ENCODE data around the gene B3GNT3. TPM values are rescaled to one million over a fixed set of nuclear protein-coding genes. Genes with fewer than 3 reads are reported as not detected.
A peak's percentile ranks its signal among the peaks of the same experiment; 100 is the strongest.

Gene B3GNT3
- total and polyA plus RNA-seq, 2 of the 13 experiments (the other 11 are each of a cell fraction or from before 2014, with no cell fraction given), result 0.86 to 4.0 TPM

DNA sequence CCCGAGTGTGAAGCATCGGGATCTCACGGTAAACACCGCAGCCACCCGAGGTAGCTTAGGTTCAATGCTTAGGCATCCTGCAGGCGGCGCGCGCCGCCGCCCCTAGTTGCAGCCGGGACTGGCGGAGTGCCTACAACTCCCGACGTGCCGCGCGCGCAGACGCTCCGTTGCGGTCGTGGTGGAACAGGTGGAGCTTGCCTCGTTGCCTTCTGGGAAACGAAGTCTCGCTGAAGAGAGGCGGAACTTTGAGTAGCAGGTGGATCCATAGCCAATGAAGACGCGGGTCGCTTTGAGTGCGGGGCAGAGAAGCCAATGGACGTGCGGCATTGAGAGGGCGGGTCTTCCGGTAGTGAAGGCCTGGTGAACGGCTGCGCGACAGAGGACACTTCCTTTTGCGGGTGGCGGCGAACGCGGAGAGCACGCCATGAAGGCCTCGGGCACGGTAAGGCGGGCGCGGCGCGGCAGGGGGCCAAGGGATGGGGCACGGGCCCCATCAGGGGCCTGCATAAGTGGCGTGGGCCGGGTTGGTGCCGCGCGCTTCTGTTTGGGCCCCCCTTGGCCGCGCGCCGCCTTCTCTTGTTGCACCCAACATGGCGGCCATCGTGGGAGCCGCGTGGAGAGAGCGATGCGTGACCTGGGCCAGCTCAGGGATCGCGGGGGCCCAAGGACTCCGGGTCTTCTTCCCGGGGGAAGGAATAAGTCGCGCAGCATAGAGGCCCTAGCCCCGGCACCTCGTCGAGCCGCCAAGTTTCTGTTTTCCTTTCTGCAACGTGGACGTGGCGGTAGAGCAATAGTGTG lies 64.8 kb downstream of the B3GNT3 start, which contains the start of gene RPL18A (continued):
- TF ChIP-seq, protein P1, sequence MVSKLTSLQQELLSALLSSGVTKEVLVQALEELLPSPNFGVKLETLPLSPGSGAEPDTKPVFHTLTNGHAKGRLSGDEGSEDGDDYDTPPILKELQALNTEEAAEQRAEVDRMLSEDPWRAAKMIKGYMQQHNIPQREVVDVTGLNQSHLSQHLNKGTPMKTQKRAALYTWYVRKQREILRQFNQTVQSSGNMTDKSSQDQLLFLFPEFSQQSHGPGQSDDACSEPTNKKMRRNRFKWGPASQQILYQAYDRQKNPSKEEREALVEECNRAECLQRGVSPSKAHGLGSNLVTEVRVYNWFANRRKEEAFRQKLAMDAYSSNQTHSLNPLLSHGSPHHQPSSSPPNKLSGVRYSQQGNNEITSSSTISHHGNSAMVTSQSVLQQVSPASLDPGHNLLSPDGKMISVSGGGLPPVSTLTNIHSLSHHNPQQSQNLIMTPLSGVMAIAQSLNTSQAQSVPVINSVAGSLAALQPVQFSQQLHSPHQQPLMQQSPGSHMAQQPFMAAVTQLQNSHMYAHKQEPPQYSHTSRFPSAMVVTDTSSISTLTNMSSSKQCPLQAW (CRISPR knock-in tag; IDR thresholded peaks at IDR 0.05), result peak; percentile 56
- TF ChIP-seq TBL1XR1 (IDR thresholded peaks at IDR 0.05; ENCODE audit: borderline replicate concordance, low read length, partially characterized antibody) (peak; percentile 29), FIP1L1 (IDR thresholded peaks at IDR 0.05; ENCODE audit: borderline replicate concordance, insufficient read depth, low read depth, low read length) (no peak), ZNF333 (CRISPR knock-in tag; IDR thresholded peaks at IDR 0.05; ENCODE audit: borderline replicate concordance) (no peak), FOXC1 (CRISPR knock-in tag; IDR thresholded peaks at IDR 0.05; ENCODE audit: borderline replicate concordance) (no peak; the same call in 1 of the 2 replicates), HCFC1 (IDR thresholded peaks at IDR 0.05; ENCODE audit: low read depth, low read length) (peak; percentile 96), DR1 (CRISPR knock-in tag; IDR thresholded peaks at IDR 0.05) (peak; percentile 98), RBFOX2 (IDR thresholded peaks at IDR 0.05; ENCODE audit: low read depth, low read length) (peak; percentile 100), ZNF460 (CRISPR knock-in tag; IDR thresholded peaks at IDR 0.05; ENCODE audit: borderline replicate concordance) (no peak), RFXAP (CRISPR knock-in tag; IDR thresholded peaks at IDR 0.05; ENCODE audit: borderline replicate concordance) (0 out of 2 replicates have a peak, but pooled peaks have one; percentile 50), ZNF720 (CRISPR knock-in tag; IDR thresholded peaks at IDR 0.05) (no peak), ZBTB1 (CRISPR knock-in tag; IDR thresholded peaks at IDR 0.05; ENCODE audit: borderline replicate concordance) (no peak), RFX5 (IDR thresholded peaks at IDR 0.05; ENCODE audit: low read depth, low read length) (peak; percentile 35; the same call in 1 of the 2 replicates), SRY (CRISPR knock-in tag; IDR thresholded peaks at IDR 0.05) (no peak; the same call in 1 of the 2 replicates), ZNF350 (CRISPR knock-in tag; IDR thresholded peaks at IDR 0.05; ENCODE audit: borderline replicate concordance, low read depth) (peak; percentile 82; the same call in 1 of the 2 replicates), MAF1 (CRISPR knock-in tag; IDR thresholded peaks at IDR 0.05; ENCODE audit: borderline replicate concordance) (no peak), RXRB (CRISPR knock-in tag; IDR thresholded peaks at IDR 0.05; ENCODE audit: borderline replicate concordance) (peak; percentile 29; the same call in 1 of the 2 replicates), ZFP62 (CRISPR knock-in tag; IDR thresholded peaks at IDR 0.05) (0 out of 2 replicates have a peak, but pooled peaks have one; percentile 16), SIX4 (CRISPR knock-in tag; IDR thresholded peaks at IDR 0.05) (no peak), ZSCAN9 (CRISPR knock-in tag; IDR thresholded peaks at IDR 0.05; ENCODE audit: borderline replicate concordance) (peak; percentile 42; the same call in 1 of the 2 replicates), POLR2A (IDR thresholded peaks at IDR 0.05; ENCODE audit: insufficient read depth in 1 of 2, low read depth in 2 of 2, low read length in 2 of 2) (peak; percentile 97), KMT2A (CRISPR knock-in tag; IDR thresholded peaks at IDR 0.05) (peak; percentile 47; the same call in 1 of the 2 replicates)
- TF ChIP-seq, protein P2, sequence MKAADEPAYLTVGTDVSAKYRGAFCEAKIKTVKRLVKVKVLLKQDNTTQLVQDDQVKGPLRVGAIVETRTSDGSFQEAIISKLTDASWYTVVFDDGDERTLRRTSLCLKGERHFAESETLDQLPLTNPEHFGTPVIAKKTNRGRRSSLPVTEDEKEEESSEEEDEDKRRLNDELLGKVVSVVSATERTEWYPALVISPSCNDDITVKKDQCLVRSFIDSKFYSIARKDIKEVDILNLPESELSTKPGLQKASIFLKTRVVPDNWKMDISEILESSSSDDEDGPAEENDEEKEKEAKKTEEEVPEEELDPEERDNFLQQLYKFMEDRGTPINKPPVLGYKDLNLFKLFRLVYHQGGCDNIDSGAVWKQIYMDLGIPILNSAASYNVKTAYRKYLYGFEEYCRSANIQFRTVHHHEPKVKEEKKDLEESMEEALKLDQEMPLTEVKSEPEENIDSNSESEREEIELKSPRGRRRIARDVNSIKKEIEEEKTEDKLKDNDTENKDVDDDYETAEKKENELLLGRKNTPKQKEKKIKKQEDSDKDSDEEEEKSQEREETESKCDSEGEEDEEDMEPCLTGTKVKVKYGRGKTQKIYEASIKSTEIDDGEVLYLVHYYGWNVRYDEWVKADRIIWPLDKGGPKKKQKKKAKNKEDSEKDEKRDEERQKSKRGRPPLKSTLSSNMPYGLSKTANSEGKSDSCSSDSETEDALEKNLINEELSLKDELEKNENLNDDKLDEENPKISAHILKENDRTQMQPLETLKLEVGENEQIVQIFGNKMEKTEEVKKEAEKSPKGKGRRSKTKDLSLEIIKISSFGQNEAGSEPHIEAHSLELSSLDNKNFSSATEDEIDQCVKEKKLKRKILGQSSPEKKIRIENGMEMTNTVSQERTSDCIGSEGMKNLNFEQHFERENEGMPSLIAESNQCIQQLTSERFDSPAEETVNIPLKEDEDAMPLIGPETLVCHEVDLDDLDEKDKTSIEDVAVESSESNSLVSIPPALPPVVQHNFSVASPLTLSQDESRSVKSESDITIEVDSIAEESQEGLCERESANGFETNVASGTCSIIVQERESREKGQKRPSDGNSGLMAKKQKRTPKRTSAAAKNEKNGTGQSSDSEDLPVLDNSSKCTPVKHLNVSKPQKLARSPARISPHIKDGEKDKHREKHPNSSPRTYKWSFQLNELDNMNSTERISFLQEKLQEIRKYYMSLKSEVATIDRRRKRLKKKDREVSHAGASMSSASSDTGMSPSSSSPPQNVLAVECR (CRISPR knock-in tag; IDR thresholded peaks at IDR 0.05; ENCODE audit: borderline replicate concordance), result peak; percentile 91
- TF ChIP-seq, protein P3, sequence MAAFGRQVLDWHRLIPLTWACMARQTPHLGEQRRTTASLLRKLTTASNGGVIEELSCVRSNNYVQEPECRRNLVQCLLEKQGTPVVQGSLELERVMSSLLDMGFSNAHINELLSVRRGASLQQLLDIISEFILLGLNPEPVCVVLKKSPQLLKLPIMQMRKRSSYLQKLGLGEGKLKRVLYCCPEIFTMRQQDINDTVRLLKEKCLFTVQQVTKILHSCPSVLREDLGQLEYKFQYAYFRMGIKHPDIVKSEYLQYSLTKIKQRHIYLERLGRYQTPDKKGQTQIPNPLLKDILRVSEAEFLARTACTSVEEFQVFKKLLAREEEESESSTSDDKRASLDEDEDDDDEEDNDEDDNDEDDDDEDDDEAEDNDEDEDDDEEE (CRISPR knock-in tag; IDR thresholded peaks at IDR 0.05), result peak; percentile 71; the same call in 1 of the 2 replicates

Measured in HepG2 (cell line).